RWPE2 (cell line): Measurements from ENCODE around the gene AR.

Experiments used
- ATAC-seq: fragments of 200-7000 bp; cut with Tn5 transposase; 3 replicates; pipeline ENCODE4 v1.9.1; 2021; ENCODE audit warnings: low read depth
- DNase-seq: peaks from one replicate; pipeline ENCODE4 v3.0.0-alpha.2; 2020; ENCODE audit warnings: low spot score
- H3K27ac ChIP-seq: fragments of 450-650 bp; 2 replicates; pipeline ENCODE4 v1.5.1; 2017; ENCODE audit warnings: mild to moderate bottlenecking; ENCODE audit not compliant: poor library complexity, severe bottlenecking
- H3K27me3 ChIP-seq: fragments of 250-450 bp; sonication (Bioruptor Pico); 2 replicates; pipeline ENCODE4 v1.5.1; 2021; ENCODE audit warnings: mild to moderate bottlenecking, moderate library complexity; ENCODE audit not compliant: insufficient read depth, poor library complexity, severe bottlenecking
- H3K36me3 ChIP-seq: fragments of 250-450 bp; sonication (Bioruptor Pico); 2 replicates; pipeline ENCODE4 v1.5.1; 2020; ENCODE audit warnings: low read depth, mild to moderate bottlenecking, moderate library complexity
- H3K4me1 ChIP-seq: fragments of 250-450 bp; sonication (Bioruptor Pico); 2 replicates; pipeline ENCODE4 v1.5.1; 2021; ENCODE audit warnings: mild to moderate bottlenecking, moderate library complexity; ENCODE audit not compliant: insufficient read depth, poor library complexity, severe bottlenecking
- H3K4me3 ChIP-seq: fragments of 250-450 bp; sonication (Bioruptor Pico); 2 replicates; pipeline ENCODE4 v1.5.1; 2021; ENCODE audit warnings: mild to moderate bottlenecking, moderate library complexity; ENCODE audit not compliant: severe bottlenecking
- H3K9me3 ChIP-seq: fragments of 250-450 bp; sonication (Bioruptor Pico); 2 replicates; pipeline ENCODE4 v1.5.1; 2021; ENCODE audit warnings: mild to moderate bottlenecking, moderate library complexity; ENCODE audit not compliant: severe bottlenecking
- CTCF ChIP-seq: fragments of 450-650 bp; IDR thresholded peaks from one replicate; pipeline ENCODE4 v1.5.1; 2017; ENCODE audit warnings: mild to moderate bottlenecking, moderate library complexity; ENCODE audit not compliant: poor library complexity, severe bottlenecking

AR gene

GRCh38 chrX:67520671-67521070 lies 23.1 kb upstream of the AR start:
- Histone ChIP-seq H3K9me3 (no peaks in the 10 kb centered on the region), H3K36me3 (no peaks in the 10 kb centered on the region), H3K4me3 (no peak overlapping the region), H3K27me3 (no peaks in the 10 kb centered on the region), H3K4me1 (no peaks in the 10 kb centered on the region), H3K27ac (no peak overlapping the region)
- no peak for DNase-seq
- TF ChIP-seq CTCF, result no peak
- ATAC-seq, result no peak

- ATAC-seq (no peak), DNase-seq (no peak)
- no peak for TF ChIP-seq CTCF
- Histone ChIP-seq H3K27me3 (no peaks in the 10 kb centered on the region), H3K4me3 (no peak overlapping the region), H3K4me1 (no peaks in the 10 kb centered on the region), H3K9me3 (no peaks in the 10 kb centered on the region), H3K36me3 (no peaks in the 10 kb centered on the region), H3K27ac (no peak overlapping the region)
Observed at GRCh38 chrX:67523002-67523681, 20.7 kb upstream of the AR start.

GRCh38 chrX:67523932-67524331 lies 19.9 kb upstream of the AR start:
- Histone ChIP-seq H3K9me3 (no peaks in the 10 kb centered on the region), H3K4me3 (no peak overlapping the region), H3K27ac (no peak overlapping the region), H3K4me1 (no peaks in the 10 kb centered on the region), H3K27me3 (no peaks in the 10 kb centered on the region), H3K36me3 (no peaks in the 10 kb centered on the region)
- ATAC-seq, result no peak
- no peak for DNase-seq
- TF ChIP-seq CTCF, result no peak

GRCh38 chrX:67524428-67524827 lies 19.4 kb upstream of the AR start:
- no peak for DNase-seq
- Histone ChIP-seq H3K36me3 (no peaks in the 10 kb centered on the region), H3K27me3 (no peaks in the 10 kb centered on the region), H3K9me3 (no peaks in the 10 kb centered on the region), H3K27ac (no peak overlapping the region), H3K4me3 (no peak overlapping the region), H3K4me1 (no peaks in the 10 kb centered on the region)
- no peak for TF ChIP-seq CTCF
- ATAC-seq, result no peak

GRCh38 chrX:67524950-67525691 lies 18.7 kb upstream of the AR start:
- no peaks in the 10 kb centered on the region for H3K36me3 ChIP-seq
- TF ChIP-seq CTCF, result no peak
- H3K4me1 ChIP-seq, result no peaks in the 10 kb centered on the region
- DNase-seq, result no peak
- no peak overlapping the region for H3K4me3 ChIP-seq
- ATAC-seq, result no peak
- H3K27ac ChIP-seq, result no peak overlapping the region
- no peaks in the 10 kb centered on the region for H3K9me3 ChIP-seq
- H3K27me3 ChIP-seq, result no peaks in the 10 kb centered on the region
